Prostate gland (tissue), 2 donors: Measurements from ENCODE around the gene SLIT3. TPM values are rescaled to one million over a fixed set of nuclear protein-coding genes. Genes with fewer than 3 reads are reported as not detected.
"Not testable (repeated sequence)": the region's sequence is repeated elsewhere in the genome, so short reads cannot be mapped to it uniquely, and the experiment has no call there.

ENCODE experiments used
- DNase-seq: peaks from one replicate; pipeline ENCODE4 v3.0.0-alpha.2; 2019; ENCODE audit warnings: low spot score
- H3K27ac ChIP-seq, 2 donors: fragments of 200-600 bp; sonication (generic); 2 replicates each; pipeline ENCODE4 v1.5.1; 2017 to 2019
- H3K27me3 ChIP-seq: fragments of 200-600 bp; sonication (generic); replicated peaks from 2 replicates; pipeline ENCODE4 v1.5.1; 2019; ENCODE audit not compliant: insufficient read depth
- H3K36me3 ChIP-seq, 2 donors: fragments of 200-600 bp; sonication (generic); 1 replicate in 1 of 2; 2 replicates in 1 of 2; pipeline versions ENCODE4 v1.5.1 to v1.8.1; 2017 to 2019
- H3K4me1 ChIP-seq: fragments of 200-600 bp; sonication (generic); replicated peaks from 2 replicates; pipeline ENCODE4 v1.5.1; 2019
- H3K4me3 ChIP-seq, 2 donors: fragments of 200-600 bp; sonication (generic); 2 replicates each; pipeline ENCODE4 v1.5.1; 2017 to 2019
- H3K9me3 ChIP-seq: fragments of 200-600 bp; sonication (generic); 2 replicates; pipeline ENCODE4 v1.5.1; 2017
- CTCF ChIP-seq, 4 experiments: fragments of 200-600 bp in 2 of 4; fragments of 450-650 bp in 2 of 4; sonication (generic) in 2 of 4; IDR thresholded peaks; 1 replicate in 3 of 4; 2 replicates in 1 of 4; pipeline ENCODE4 v1.5.1; 2016 to 2019; ENCODE audit warnings: antibody characterized with exemption in 4 of 4, mild to moderate bottlenecking in 2 of 4, moderate library complexity in 2 of 4
- POLR2A ChIP-seq: fragments of 450-650 bp; IDR thresholded peaks from one replicate; pipeline ENCODE4 v1.6.1; 2016; ENCODE audit warnings: antibody characterized with exemption, mild to moderate bottlenecking
- POLR2AphosphoS5 ChIP-seq: sonication (generic); formaldehyde crosslinking; IDR thresholded peaks from one replicate; pipeline ENCODE4 v1.6.1; 2017; ENCODE audit warnings: antibody characterized with exemption
- WGBS: methylation state at CpG from one replicate; pipeline ENCODE4 v1.1.5; 2018; 5-methylcytosine and 5-hydroxymethylcytosine counted together
- intact Hi-C: fragments of 100-400 bp; cut with DNase I; formaldehyde crosslinking; loops from one replicate; pipeline ENCODE4 v1.14.2; 2022
- total RNA-seq, 2 donors: library from RNA; depleted of rRNA; stranded (reverse); fragments of >200 nt; gene quantifications; one replicate each; pipeline ENCODE4 v1.1.0, GENCODE V29; 2016

Gene SLIT3
- total RNA-seq, 2 donors from 2014 or later, result 8.3 TPM

GRCh38 chr5:168747987-168748777 lies 552.8 kb downstream of the SLIT3 start:
- TF ChIP-seq CTCF (IDR thresholded peaks at IDR 0.05) (peak in 2 of 4 experiments; percentile 13 to 23), POLR2AphosphoS5 (no peak)
- 75% methylated on average over 13 of the region's 19 CpGs for WGBS
- H3K27me3 ChIP-seq, result no peaks in the 10 kb centered on the region
- no peak overlapping the region for H3K27ac ChIP-seq
- no peaks in the 10 kb centered on the region for H3K4me1 ChIP-seq
- H3K9me3 ChIP-seq, result no peaks in the 10 kb centered on the region
- intact Hi-C loops, result no loop called here
- no peak for DNase-seq
- no peaks in the 10 kb centered on the region for H3K36me3 ChIP-seq
- H3K4me3 ChIP-seq, result no peak overlapping the region

- Histone ChIP-seq H3K27ac (no peak overlapping the region), H3K9me3 (no peaks in the 10 kb centered on the region), H3K4me1 (no peaks in the 10 kb centered on the region), H3K4me3 (no peak overlapping the region), H3K36me3 (no peaks in the 10 kb centered on the region), H3K27me3 (no peaks in the 10 kb centered on the region)
- 89% methylated on average over 11 of the region's 11 CpGs for WGBS
- no peak for TF ChIP-seq POLR2AphosphoS5
- no peak for TF ChIP-seq CTCF (IDR thresholded peaks at IDR 0.05)
- TF ChIP-seq POLR2A, result no peak
- DNase-seq, result no peak
- intact Hi-C loops, result no loop called here
Observed at GRCh38 chr5:168746893-168747640, 553.9 kb downstream of the SLIT3 start.

- 78% methylated on average over 10 of the region's 10 CpGs for WGBS
- H3K27ac ChIP-seq, intact Hi-C loops, H3K4me3 ChIP-seq, H3K27me3 ChIP-seq, H3K9me3 ChIP-seq, H3K36me3 ChIP-seq, DNase-seq, H3K4me1 ChIP-seq: not testable (repeated sequence)
Observed at GRCh38 chr5:168746126-168746892, 554.6 kb downstream of the SLIT3 start.

- Histone ChIP-seq H3K27ac (no peak overlapping the region), H3K27me3 (no peaks in the 10 kb centered on the region), H3K9me3 (no peaks in the 10 kb centered on the region), H3K4me3 (no peak overlapping the region), H3K36me3 (no peaks in the 10 kb centered on the region), H3K4me1 (no peaks in the 10 kb centered on the region)
- intact Hi-C loops, result no loop called here
- TF ChIP-seq POLR2AphosphoS5 (no peak), CTCF (IDR thresholded peaks at IDR 0.05) (no peak), POLR2A (no peak)
- 87% methylated on average over 7 of the region's 7 CpGs for WGBS
- no peak for DNase-seq
Observed at GRCh38 chr5:168743617-168744016, 557.3 kb downstream of the SLIT3 start.

- H3K27ac ChIP-seq, H3K9me3 ChIP-seq, H3K4me1 ChIP-seq, H3K36me3 ChIP-seq, DNase-seq, intact Hi-C loops, H3K27me3 ChIP-seq, H3K4me3 ChIP-seq: not testable (repeated sequence)
- 74% methylated on average over 2 of the region's 2 CpGs for WGBS
Observed at GRCh38 chr5:168742311-168742710, 558.6 kb downstream of the SLIT3 start.
